SK-N-SH (cell line): ENCODE data around the gene SRSF10.

Experiments used
- EP300 ChIP-seq, 2 experiments: IDR thresholded peaks; 2 replicates each; pipeline versions ENCODE4 v1.4.0 to v1.6.1; 2012; ENCODE audit warnings: borderline replicate concordance in 1 of 2, low read depth in 1 of 2, low read length in 1 of 2
- EZH2phosphoT487 ChIP-seq: fragments of 200-600 bp; sonication (generic); IDR thresholded peaks from 2 replicates; pipeline ENCODE4 v1.6.1; 2017; ENCODE audit warnings: low read depth, mixed run types, mild to moderate bottlenecking, antibody characterized with exemption, moderate library complexity, borderline replicate concordance
- MXI1 ChIP-seq: IDR thresholded peaks from 2 replicates; pipeline ENCODE4 v1.6.1; 2012; ENCODE audit warnings: mild to moderate bottlenecking, low read depth, low read length, improper control_type of control experiment
- NRF1 ChIP-seq: IDR thresholded peaks from 2 replicates; pipeline ENCODE4 v1.6.1; 2012; ENCODE audit warnings: low read depth, mild to moderate bottlenecking, low read length
- POLR2AphosphoS5 ChIP-seq: IDR thresholded peaks from 2 replicates; pipeline ENCODE4 v1.6.1; 2012; ENCODE audit warnings: low read depth, low read length
- RCOR1 ChIP-seq: fragments of 150-350 bp; IDR thresholded peaks from 2 replicates; pipeline ENCODE4 v1.6.1; 2017; ENCODE audit warnings: antibody characterized with exemption, low read length
- TAF1 ChIP-seq: IDR thresholded peaks from 2 replicates; pipeline ENCODE4 v1.6.1; 2012; ENCODE audit warnings: low read depth, mild to moderate bottlenecking, low read length, moderate library complexity, borderline replicate concordance
- TF ChIP-seq, protein P1 (sequence below): fragments of 200-600 bp; sonication (generic); IDR thresholded peaks from 2 replicates; pipeline ENCODE4 v1.6.1; 2017; ENCODE audit warnings: antibody characterized with exemption, mild to moderate bottlenecking, moderate library complexity

DNA sequence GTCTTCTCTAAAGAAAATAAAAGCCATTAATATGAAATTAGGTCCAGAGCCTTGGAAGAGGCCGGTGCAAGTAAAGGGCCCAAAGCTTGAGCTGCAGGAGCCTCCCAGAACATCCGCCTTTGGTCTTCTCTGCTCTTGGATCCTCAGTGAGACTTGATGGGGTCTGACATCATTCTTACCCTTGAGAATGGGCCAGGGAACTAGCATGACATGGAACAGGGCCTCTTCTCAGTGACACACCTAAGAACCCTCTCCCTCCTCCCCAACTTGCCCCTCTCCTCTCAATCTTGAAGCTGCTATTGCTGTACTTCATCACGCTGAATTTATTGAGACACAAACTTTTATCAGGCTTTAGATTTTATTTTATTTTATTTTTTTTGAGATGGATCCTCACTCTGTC lies 40.3 kb upstream of the SRSF10 start:
- TF ChIP-seq, protein P1, sequence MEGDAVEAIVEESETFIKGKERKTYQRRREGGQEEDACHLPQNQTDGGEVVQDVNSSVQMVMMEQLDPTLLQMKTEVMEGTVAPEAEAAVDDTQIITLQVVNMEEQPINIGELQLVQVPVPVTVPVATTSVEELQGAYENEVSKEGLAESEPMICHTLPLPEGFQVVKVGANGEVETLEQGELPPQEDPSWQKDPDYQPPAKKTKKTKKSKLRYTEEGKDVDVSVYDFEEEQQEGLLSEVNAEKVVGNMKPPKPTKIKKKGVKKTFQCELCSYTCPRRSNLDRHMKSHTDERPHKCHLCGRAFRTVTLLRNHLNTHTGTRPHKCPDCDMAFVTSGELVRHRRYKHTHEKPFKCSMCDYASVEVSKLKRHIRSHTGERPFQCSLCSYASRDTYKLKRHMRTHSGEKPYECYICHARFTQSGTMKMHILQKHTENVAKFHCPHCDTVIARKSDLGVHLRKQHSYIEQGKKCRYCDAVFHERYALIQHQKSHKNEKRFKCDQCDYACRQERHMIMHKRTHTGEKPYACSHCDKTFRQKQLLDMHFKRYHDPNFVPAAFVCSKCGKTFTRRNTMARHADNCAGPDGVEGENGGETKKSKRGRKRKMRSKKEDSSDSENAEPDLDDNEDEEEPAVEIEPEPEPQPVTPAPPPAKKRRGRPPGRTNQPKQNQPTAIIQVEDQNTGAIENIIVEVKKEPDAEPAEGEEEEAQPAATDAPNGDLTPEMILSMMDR, result no peak
- no peak for TF ChIP-seq EZH2phosphoT487
- TF ChIP-seq TAF1, result no peak
- no peak for TF ChIP-seq MXI1
- TF ChIP-seq RCOR1, result no peak
- TF ChIP-seq EP300 (IDR thresholded peaks at IDR 0.05; ENCODE audit: borderline replicate concordance in 1 of 2, low read depth in 1 of 2, low read length in 1 of 2), result no peak
- TF ChIP-seq NRF1, result no peak
- TF ChIP-seq POLR2AphosphoS5, result no peak
